Right atrium auricular region (tissue), 2 donors: ENCODE results near the gene NXPE4. TPM values are rescaled to one million over a fixed set of nuclear protein-coding genes. Genes with fewer than 3 reads are reported as not detected.
"Not testable (repeated sequence)": the region's sequence is repeated elsewhere in the genome, so short reads cannot be mapped to it uniquely, and the experiment has no call there.

ENCODE experiments used
- DNase-seq: peaks from one replicate; pipeline ENCODE4 v3.0.0-alpha.2; 2019; ENCODE audit warnings: low spot score
- H3K27ac ChIP-seq, 2 donors: fragments of 200-600 bp; sonication (generic); 1 replicate in 1 of 2; 2 replicates in 1 of 2; pipeline ENCODE4 v1.5.1; 2016 to 2019
- H3K27me3 ChIP-seq, 2 donors: fragments of 200-600 bp; sonication (generic); one replicate each; pipeline versions ENCODE4 v1.5.1 to v1.6.0; 2017 to 2019
- H3K36me3 ChIP-seq: fragments of 200-600 bp; sonication (generic); one replicate; pipeline ENCODE4 v1.5.1; 2016
- H3K4me1 ChIP-seq, 2 donors: fragments of 200-600 bp; sonication (generic); one replicate each; pipeline versions ENCODE4 v1.5.1 to v1.6.0; 2017 to 2019
- H3K4me3 ChIP-seq, 2 donors: fragments of 200-600 bp; sonication (generic); 1 replicate in 1 of 2; 2 replicates in 1 of 2; pipeline ENCODE4 v1.5.1; 2017 to 2019; ENCODE audit warnings: mild to moderate bottlenecking in 1 of 2, moderate library complexity in 1 of 2
- H3K9me3 ChIP-seq, 2 donors: fragments of 200-600 bp; sonication (generic); one replicate each; pipeline ENCODE4 v1.5.1; 2019
- total RNA-seq, 2 donors: library from RNA; depleted of rRNA; stranded (reverse); fragments of >200 nt; gene quantifications; one replicate each; pipeline ENCODE4 v1.1.0, GENCODE V29; 2016
- TF ChIP-seq, protein P1 (sequence below), 2 donors: fragments of 200-600 bp; sonication (generic); IDR thresholded peaks; one replicate each; pipeline ENCODE4 v1.5.1; 2019; ENCODE audit warnings: antibody characterized with exemption in 2 of 2

Gene NXPE4
- total RNA-seq, 2 donors from 2014 or later: not detected

DNA sequence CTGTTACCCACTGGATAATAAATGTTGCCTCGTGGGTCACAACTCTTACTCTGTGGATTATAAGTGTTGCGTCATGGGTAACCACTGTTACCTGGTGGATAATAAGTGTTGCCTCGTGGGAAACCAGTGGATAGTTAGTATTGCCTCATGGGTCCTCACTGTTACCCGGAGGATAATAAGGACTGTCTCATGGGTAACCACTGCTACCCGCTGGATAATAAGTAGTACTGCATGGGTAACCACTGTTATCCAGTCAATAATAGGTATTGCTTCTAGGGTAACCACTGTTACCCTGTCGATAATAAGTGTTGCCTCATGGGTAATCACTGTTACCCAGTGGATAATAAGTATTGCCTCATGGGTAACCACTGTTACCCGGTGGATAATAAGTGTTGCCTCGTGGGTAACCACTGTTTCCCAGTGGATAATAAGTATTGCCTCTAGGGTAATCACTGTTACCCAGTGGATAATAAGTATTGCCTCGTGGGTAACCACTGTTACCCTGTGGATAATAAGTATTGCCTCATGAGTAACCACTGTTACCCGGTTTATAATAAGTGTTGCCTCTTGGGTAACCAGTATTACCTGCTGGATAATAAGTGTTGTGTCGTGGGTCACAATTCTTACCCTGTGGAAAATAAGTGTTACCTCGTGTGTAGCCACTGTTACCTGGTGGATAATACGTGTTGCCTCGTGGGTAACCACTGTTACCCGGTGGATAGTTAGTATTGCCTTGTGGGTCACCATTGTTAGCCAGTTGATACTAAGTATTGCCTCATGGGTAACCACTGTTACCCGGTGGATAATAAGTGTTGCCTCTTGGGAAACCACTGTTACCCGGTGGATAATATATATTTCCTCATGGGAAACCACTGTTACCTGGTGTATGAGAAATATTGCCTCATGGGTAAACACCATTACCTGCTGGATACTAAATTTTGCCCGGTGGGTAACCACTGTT is 15.7 kb upstream of the NXPE4 start:
- no peak overlapping the region for H3K27ac ChIP-seq
- H3K27me3 ChIP-seq: no peaks in the 10 kb centered on the region
- TF ChIP-seq, protein P1, sequence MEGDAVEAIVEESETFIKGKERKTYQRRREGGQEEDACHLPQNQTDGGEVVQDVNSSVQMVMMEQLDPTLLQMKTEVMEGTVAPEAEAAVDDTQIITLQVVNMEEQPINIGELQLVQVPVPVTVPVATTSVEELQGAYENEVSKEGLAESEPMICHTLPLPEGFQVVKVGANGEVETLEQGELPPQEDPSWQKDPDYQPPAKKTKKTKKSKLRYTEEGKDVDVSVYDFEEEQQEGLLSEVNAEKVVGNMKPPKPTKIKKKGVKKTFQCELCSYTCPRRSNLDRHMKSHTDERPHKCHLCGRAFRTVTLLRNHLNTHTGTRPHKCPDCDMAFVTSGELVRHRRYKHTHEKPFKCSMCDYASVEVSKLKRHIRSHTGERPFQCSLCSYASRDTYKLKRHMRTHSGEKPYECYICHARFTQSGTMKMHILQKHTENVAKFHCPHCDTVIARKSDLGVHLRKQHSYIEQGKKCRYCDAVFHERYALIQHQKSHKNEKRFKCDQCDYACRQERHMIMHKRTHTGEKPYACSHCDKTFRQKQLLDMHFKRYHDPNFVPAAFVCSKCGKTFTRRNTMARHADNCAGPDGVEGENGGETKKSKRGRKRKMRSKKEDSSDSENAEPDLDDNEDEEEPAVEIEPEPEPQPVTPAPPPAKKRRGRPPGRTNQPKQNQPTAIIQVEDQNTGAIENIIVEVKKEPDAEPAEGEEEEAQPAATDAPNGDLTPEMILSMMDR (IDR thresholded peaks at IDR 0.05): no peak
- H3K4me3 ChIP-seq: no peak overlapping the region
- no peak for DNase-seq
- no peaks in the 10 kb centered on the region for H3K4me1 ChIP-seq
- no peaks in the 10 kb centered on the region for H3K9me3 ChIP-seq
- no peaks in the 10 kb centered on the region for H3K36me3 ChIP-seq

DNA sequence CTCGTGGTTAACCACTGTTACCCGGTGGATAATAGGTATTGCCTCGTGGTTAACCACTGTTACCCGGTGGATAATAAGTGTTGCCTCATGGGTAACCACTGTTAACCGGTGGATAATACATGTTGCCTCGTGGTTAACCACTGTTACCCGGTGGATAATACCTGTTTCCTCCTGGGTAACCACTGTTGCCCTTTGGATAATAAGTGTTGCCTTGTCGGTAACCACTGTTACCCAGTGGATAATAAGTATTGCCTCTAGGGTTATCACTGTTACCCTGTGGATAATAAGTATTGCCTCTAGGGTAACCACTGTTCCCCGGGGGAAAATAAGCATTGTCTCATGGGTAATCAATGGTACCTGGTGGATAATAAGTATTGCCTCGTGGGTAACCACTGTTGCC is 15.0 kb upstream of the NXPE4 start:
- Histone ChIP-seq H3K9me3 (no peaks in the 10 kb centered on the region), H3K4me3 (no peak overlapping the region), H3K4me1 (no peaks in the 10 kb centered on the region), H3K36me3 (no peaks in the 10 kb centered on the region), H3K27ac (no peak overlapping the region), H3K27me3 (no peaks in the 10 kb centered on the region)
- DNase-seq: no peak
- TF ChIP-seq, protein P1 (IDR thresholded peaks at IDR 0.05): no peak

DNA sequence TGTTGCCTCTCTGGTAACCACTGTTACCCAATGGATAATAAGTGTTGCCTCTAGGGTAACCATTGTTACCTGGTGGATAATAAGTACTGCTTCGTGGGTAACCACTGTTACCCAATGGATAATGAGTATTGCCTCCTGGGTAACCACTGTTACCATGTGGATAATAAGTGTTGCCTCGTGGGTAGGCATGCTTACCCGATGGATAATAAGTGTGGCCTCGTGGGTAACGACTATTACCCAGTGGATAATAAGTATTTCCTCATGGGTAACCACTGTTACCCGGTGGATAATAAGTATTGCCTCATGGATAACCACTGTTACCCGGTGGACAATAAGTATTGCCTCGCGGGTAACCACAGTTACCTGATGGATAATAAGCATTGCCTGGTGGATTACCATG is 13.8 kb upstream of the NXPE4 start:
- no peaks in the 10 kb centered on the region for H3K9me3 ChIP-seq
- H3K27ac ChIP-seq: no peak overlapping the region
- H3K27me3 ChIP-seq: no peaks in the 10 kb centered on the region
- H3K4me3 ChIP-seq: no peak overlapping the region
- TF ChIP-seq, protein P1 (IDR thresholded peaks at IDR 0.05): no peak
- no peaks in the 10 kb centered on the region for H3K36me3 ChIP-seq
- no peaks in the 10 kb centered on the region for H3K4me1 ChIP-seq
- no peak for DNase-seq

DNA sequence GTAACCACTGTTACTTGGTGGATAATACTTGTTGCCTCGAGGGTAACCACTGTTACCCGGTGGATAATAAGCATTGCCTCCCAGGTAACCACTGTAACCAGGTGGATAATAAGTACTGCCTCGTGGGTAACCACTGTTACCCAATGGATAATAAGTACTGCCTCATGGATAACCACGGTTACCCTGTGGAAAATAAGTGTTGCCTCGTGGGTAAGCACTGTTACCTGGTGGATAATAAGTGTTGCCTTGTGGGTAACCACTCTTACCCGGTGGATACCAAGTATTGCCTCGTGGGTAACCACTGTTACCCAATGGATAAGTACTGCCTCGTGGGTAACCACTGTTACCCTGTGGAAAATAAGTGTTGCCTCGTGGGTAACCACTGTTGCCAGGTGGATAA is 13.0 kb upstream of the NXPE4 start:
- not testable (repeated sequence) for H3K36me3 ChIP-seq, H3K4me3 ChIP-seq, DNase-seq, H3K27ac ChIP-seq, H3K4me1 ChIP-seq, H3K9me3 ChIP-seq, H3K27me3 ChIP-seq

DNA sequence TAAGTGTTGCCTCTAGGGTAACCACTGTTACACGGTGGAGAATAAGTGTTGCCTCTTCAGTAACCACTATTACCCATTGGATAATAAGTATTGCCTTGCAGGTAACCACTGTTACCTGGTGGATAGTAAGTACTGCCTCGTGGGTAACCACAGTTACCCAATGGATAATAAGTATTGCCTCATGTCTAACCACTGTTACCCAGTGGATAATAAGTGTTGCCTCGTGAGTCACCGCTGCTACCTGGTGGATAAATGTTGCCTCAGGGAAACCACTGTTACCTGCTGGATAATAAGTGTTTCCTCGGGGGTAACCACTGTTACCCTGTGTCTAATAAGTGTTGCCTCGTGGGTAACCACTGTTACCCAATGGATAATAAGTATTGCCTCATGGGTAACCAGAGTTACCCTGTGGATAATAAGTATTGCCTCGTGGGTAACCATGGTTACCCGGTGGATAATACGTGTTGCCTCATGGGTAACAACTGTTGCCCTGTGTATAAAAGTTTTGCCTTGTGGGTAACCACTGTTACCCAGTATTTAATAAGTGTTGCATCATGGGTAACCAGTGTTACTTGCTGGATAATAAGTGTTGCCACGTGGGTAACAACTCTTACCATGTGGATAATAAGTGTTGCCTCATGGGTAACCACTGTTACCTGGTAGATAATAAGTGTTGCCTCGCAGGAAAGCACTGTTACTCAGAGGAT is 12.3 kb upstream of the NXPE4 start:
- TF ChIP-seq, protein P1 (IDR thresholded peaks at IDR 0.05): no peak
- H3K4me1 ChIP-seq: no peaks in the 10 kb centered on the region
- no peaks in the 10 kb centered on the region for H3K27me3 ChIP-seq
- H3K27ac ChIP-seq: no peak overlapping the region
- no peaks in the 10 kb centered on the region for H3K36me3 ChIP-seq
- H3K4me3 ChIP-seq: no peak overlapping the region
- no peak for DNase-seq
- no peaks in the 10 kb centered on the region for H3K9me3 ChIP-seq

DNA sequence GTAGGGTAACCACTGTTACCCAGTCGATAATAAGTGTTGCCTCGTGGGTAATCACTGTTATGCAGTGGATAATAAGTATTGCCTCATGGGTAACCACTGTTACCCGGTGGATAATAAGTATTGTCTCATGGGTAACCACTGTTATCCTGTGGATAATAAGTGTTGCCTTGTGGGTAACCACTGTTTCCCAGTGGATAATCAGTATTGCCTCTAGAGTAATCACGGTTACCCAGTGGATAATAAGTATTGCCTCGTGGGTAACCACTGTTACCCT is 11.2 kb upstream of the NXPE4 start:
- H3K27me3 ChIP-seq, H3K9me3 ChIP-seq, H3K4me3 ChIP-seq, H3K4me1 ChIP-seq, H3K36me3 ChIP-seq, H3K27ac ChIP-seq, DNase-seq: not testable (repeated sequence)
